Urothelium cell line (cell line): ENCODE results near the gene CDC42SE1.
"Not testable (repeated sequence)": the region's sequence is repeated elsewhere in the genome, so short reads cannot be mapped to it uniquely, and the experiment has no call there.

Source experiments
- DNase-seq: peaks from one replicate; pipeline ENCODE4 v3.0.0; 2011; ENCODE audit warnings: low spot score, mixed read lengths
- FAIRE-seq: peaks from 2 replicates; lab custom pipeline; 2011; peaks lifted over from hg19 to GRCh38; lab: Jason Lieb, UNC

CDC42SE1 gene

GRCh38 chr1:151059109-151060006 lies at the start of gene CDC42SE1:
CDC42SE1 (minus strand) TSS chr1:151059622; CDS start chr1:151055730, 3,892 bp downstream.
- no peak for FAIRE-seq

GRCh38 chr1:151108331-151108730 lies 48.9 kb upstream of the CDC42SE1 start:
- FAIRE-seq (no peak), DNase-seq (no peak)

More at GRCh38 chr1:151059109-151060006, at the start of gene CDC42SE1:
- DNase-seq: peak; percentile 94

- DNase-seq (no peak), FAIRE-seq (no peak)
These were observed 47.5 kb upstream of the CDC42SE1 start for GRCh38 chr1:151106894-151107293.

- FAIRE-seq (no peak), DNase-seq (no peak)
These were observed 45.2 kb upstream of the CDC42SE1 start for GRCh38 chr1:151104630-151105029.

- no peak for FAIRE-seq
- no peak for DNase-seq
These were observed 38.7 kb upstream of the CDC42SE1 start for GRCh38 chr1:151098126-151098525.

GRCh38 chr1:151097426-151097825 lies 38.0 kb upstream of the CDC42SE1 start:
- DNase-seq, FAIRE-seq: not testable (repeated sequence)

- FAIRE-seq (no peak), DNase-seq (no peak)
These were observed 26.6 kb upstream of the CDC42SE1 start for GRCh38 chr1:151085953-151086559.

- DNase-seq (no peak), FAIRE-seq (no peak)
These were observed 12.8 kb upstream of the CDC42SE1 start for GRCh38 chr1:151072224-151072623.

GRCh38 chr1:151070474-151071276 lies 11.3 kb upstream of the CDC42SE1 start, which contains the start of gene GABPB2:
GABPB2 (plus strand) TSS chr1:151070761; CDS start chr1:151088190, 17,429 bp downstream.
- no peak for FAIRE-seq
- peak; percentile 92 for DNase-seq

GRCh38 chr1:151069103-151069486 lies 9.7 kb upstream of the CDC42SE1 start:
- FAIRE-seq (no peak), DNase-seq (no peak)

- FAIRE-seq: no peak
- DNase-seq: no peak
These were observed 7.8 kb upstream of the CDC42SE1 start for GRCh38 chr1:151067185-151067584.

GRCh38 chr1:151065089-151065645 lies 5.7 kb upstream of the CDC42SE1 start:
- DNase-seq (no peak), FAIRE-seq (no peak)

- DNase-seq: peak; percentile 45
- FAIRE-seq: no peak
These were observed 3.4 kb upstream of the CDC42SE1 start for GRCh38 chr1:151062741-151063371.

- DNase-seq: no peak
- FAIRE-seq: no peak
These were observed 2.3 kb upstream of the CDC42SE1 start for GRCh38 chr1:151061704-151062103.

GRCh38 chr1:151060657-151061421 lies 1.4 kb upstream of the CDC42SE1 start:
- FAIRE-seq: no peak
- DNase-seq: no peak

GRCh38 chr1:151060007-151060656 lies 710 bp upstream of the CDC42SE1 start, which contains the start of gene MLLT11:
MLLT11 (plus strand) TSS chr1:151060397; CDS start chr1:151067225, 6,828 bp downstream.
- FAIRE-seq (no peak), DNase-seq (peak; percentile 59)

GRCh38 chr1:151058692-151059091 lies 730 bp downstream of the CDC42SE1 start:
- FAIRE-seq (no peak), DNase-seq (no peak)

GRCh38 chr1:151056149-151056548 lies 3.3 kb downstream of the CDC42SE1 start:
- FAIRE-seq: no peak

GRCh38 chr1:151055581-151055980 lies 3.8 kb downstream of the CDC42SE1 start:
- FAIRE-seq: no peak
- no peak for DNase-seq

More at GRCh38 chr1:151056149-151056548, 3.3 kb downstream of the CDC42SE1 start:
- DNase-seq: no peak
